A549 (cell line): Measurements from ENCODE around the gene DOK6.

Experiments used
- CHD2 ChIP-seq: fragments of 150-350 bp; IDR thresholded peaks from 2 replicates; pipeline ENCODE4 v1.6.1; 2014; ENCODE audit warnings: low read length; ENCODE audit not compliant: partially characterized antibody
- FOSL2 ChIP-seq, 2 experiments: fragments of 450-650 bp in 1 of 2; fragments of >200 bp in 1 of 2; sonication (Bioruptor Twin) in 1 of 2; formaldehyde crosslinking; IDR thresholded peaks; 2 replicates each; pipeline versions ENCODE4 v1.5.0 to v1.6.1; 2016 to 2020; ENCODE audit warnings: mild to moderate bottlenecking in 1 of 2, moderate library complexity in 1 of 2
- HOXB5 ChIP-seq: fragments of 250-450 bp; sonication (Bioruptor Pico); IDR thresholded peaks from 2 replicates; pipeline ENCODE4 v1.5.0; 2020; ENCODE audit warnings: mild to moderate bottlenecking, moderate library complexity
- NFE2L2 ChIP-seq: fragments of 150-350 bp; conservative IDR thresholded peaks from 2 replicates; pipeline ENCODE4 v1.6.1; 2014; ENCODE audit warnings: low read length
- POLR2A ChIP-seq: IDR thresholded peaks from 2 replicates; pipeline ENCODE4 v1.6.1; 2012; ENCODE audit warnings: mild to moderate bottlenecking, low read length
- RAD21 ChIP-seq, 2 experiments: fragments of >200 bp in 1 of 2; sonication (Bioruptor Twin) in 1 of 2; formaldehyde crosslinking in 1 of 2; IDR thresholded peaks in 1 of 2; conservative IDR thresholded peaks in 1 of 2; 2 replicates in 1 of 2; 3 replicates in 1 of 2; pipeline ENCODE4 v1.6.1; 2012 to 2018; ENCODE audit warnings: inconsistent platforms in 1 of 2
- SMC3 ChIP-seq: fragments of >200 bp; sonication (Bioruptor Twin); formaldehyde crosslinking; IDR thresholded peaks from 3 replicates; pipeline ENCODE4 v1.6.1; 2018; ENCODE audit warnings: inconsistent platforms
- TP53 ChIP-seq: fragments of 250-450 bp; sonication (Bioruptor Pico); IDR thresholded peaks from 2 replicates; pipeline ENCODE4 v1.5.0; 2021; ENCODE audit warnings: mild to moderate bottlenecking, moderate library complexity
- ZFP36 ChIP-seq: fragments of 450-650 bp; IDR thresholded peaks from 2 replicates; pipeline ENCODE4 v1.6.1; 2014; ENCODE audit warnings: borderline replicate concordance; ENCODE audit not compliant: partially characterized antibody
- TF ChIP-seq, protein P1 (sequence below): fragments of >200 bp; sonication (Bioruptor Twin); formaldehyde crosslinking; IDR thresholded peaks from 3 replicates; pipeline ENCODE4 v1.5.1; 2016

DNA sequence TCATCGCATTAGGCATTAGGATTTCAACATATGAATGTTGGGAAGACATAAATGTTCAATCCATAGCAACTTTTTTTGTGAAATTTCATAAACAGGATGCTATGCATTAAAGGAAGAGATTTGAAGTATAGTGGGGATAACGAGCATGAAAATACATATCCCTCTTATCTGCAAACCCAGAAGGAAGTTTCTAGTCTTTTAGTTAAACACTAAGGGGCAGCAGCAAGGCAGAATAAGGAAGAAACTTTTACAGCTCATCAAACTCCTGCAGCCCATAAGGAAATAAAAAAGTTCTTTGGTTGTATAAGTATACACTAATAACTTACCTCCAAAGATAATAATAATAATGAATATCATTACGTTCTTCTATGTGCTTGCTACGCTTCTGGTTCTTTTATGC lies 465.5 kb downstream of the DOK6 start:
- TF ChIP-seq, protein P1, sequence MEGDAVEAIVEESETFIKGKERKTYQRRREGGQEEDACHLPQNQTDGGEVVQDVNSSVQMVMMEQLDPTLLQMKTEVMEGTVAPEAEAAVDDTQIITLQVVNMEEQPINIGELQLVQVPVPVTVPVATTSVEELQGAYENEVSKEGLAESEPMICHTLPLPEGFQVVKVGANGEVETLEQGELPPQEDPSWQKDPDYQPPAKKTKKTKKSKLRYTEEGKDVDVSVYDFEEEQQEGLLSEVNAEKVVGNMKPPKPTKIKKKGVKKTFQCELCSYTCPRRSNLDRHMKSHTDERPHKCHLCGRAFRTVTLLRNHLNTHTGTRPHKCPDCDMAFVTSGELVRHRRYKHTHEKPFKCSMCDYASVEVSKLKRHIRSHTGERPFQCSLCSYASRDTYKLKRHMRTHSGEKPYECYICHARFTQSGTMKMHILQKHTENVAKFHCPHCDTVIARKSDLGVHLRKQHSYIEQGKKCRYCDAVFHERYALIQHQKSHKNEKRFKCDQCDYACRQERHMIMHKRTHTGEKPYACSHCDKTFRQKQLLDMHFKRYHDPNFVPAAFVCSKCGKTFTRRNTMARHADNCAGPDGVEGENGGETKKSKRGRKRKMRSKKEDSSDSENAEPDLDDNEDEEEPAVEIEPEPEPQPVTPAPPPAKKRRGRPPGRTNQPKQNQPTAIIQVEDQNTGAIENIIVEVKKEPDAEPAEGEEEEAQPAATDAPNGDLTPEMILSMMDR: no peak
- TF ChIP-seq POLR2A (no peak), CHD2 (no peak), SMC3 (no peak), ZFP36 (no peak), NFE2L2 (no peak), RAD21 (conservative IDR thresholded peaks at IDR 0.05 in 1 of 2, IDR thresholded peaks at IDR 0.05 in 1 of 2) (no peak), FOSL2 (IDR thresholded peaks at IDR 0.05) (no peak), FOSL2 (CRISPR knock-in tag; IDR thresholded peaks at IDR 0.05) (no peak), TP53 (CRISPR knock-in tag) (no peak), HOXB5 (CRISPR knock-in tag) (no peak)
